ENCODE data around the gene MAPK14. TPM values are rescaled to one million over a fixed set of nuclear protein-coding genes. Genes with fewer than 3 reads are reported as not detected.

MAPK14 gene
- total RNA-seq, 1 experiment from 2014 or later: 56.8 TPM

DNA sequence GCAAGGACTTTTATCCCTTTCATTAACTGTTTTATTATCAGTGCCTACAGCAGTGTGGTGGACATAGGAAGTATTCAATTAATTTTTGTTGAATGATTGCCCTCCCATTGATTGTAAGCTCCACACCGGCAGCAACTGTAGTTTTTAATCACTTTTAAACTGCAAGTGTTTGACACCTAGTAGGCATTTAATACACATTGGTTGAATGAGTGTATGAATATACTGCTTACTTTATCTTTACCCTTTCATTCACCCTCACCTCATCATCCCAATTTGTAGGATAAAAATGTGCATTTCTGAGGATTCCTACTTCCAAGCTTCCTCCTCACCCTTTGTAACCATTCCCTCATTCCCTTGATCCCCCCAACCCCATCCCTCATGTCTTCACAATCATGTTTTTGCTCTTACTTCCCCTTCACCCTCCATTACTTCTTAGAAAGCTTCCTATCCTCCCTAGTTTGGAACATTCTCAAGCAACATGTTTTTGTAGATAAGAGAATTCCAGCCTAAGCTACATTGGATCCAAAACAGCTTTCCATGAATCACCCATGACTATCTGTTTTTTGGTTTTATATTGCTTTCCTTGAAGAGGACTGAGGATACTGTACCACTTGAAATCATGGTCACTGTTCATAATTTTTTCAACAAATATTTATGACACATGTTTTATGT, 2.2 kb upstream of the MAPK14 start:
- H3K4me2 ChIP-seq (ENCODE audit: low read length): no peak overlapping the region
- no peak overlapping the region for H3K4me3 ChIP-seq (ENCODE audit: low read length)

DNA sequence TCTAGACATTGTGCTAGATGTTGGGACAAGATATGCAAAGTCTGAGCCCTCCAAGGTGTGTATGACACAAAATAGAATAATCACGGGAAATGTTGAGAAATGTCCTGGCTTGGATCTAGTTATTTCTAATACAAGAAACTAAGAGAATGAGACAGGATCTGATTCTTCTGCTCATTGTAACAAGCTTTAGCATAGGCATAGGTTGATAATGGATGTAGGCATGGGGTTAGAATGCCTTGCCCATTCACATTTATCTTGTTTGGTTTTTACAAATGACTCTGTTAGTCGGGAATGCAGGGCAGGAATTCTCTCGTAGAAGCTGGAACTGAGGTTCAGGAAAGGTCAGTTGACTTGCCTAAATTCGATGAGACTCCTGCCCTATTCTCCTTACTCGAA, 1.7 kb upstream of the MAPK14 start:
- peak; percentile 26 for DNase-seq
- POLR2A ChIA-PET (ENCODE audit: unreplicated experiment): no interaction called here
- no peaks in the 10 kb centered on the region for H3K9me2 ChIP-seq (replicated peaks; ENCODE audit: low read length)
- BruUV-seq (replicated peaks): no TSS peak
- ATAC-seq: no peak
- no peaks in the 10 kb centered on the region for H3F3A ChIP-seq (ENCODE audit: low read length, unreplicated experiment)
- no peak for TF ChIP-seq EZH2phosphoT487 (IDR thresholded peaks at IDR 0.05; ENCODE audit: borderline replicate concordance, low read length)
- H3K4me2 ChIP-seq (ENCODE audit: low read length): no peak overlapping the region
- no peak overlapping the region for H3K27ac ChIP-seq (ENCODE audit: low read length)
- CTCF ChIA-PET: no interaction called here
- no peaks in the 10 kb centered on the region for H3K9me3 ChIP-seq (ENCODE audit: low read length)
- H3K36me3 ChIP-seq (ENCODE audit: low read depth, low read length): no peaks in the 10 kb centered on the region
- H3K79me2 ChIP-seq (ENCODE audit: low read length): peaks cover 33% of the 10 kb centered on the region
- intact Hi-C loops (cut with micrococcal nuclease): loop anchor here (2.0 kb wide), 1 partner anchor 105 kb away; the partner anchor contains the start of gene SRPK1
- peaks cover 12% of the 10 kb centered on the region; the same call in 1 of the 2 replicates for H3K4me1 ChIP-seq (ENCODE audit: insufficient read depth, low read length)
- H3K9ac ChIP-seq (ENCODE audit: low read length): no peak overlapping the region
- H4K20me1 ChIP-seq (ENCODE audit: low read length): 0 out of 2 replicates have a peak, but pooled peaks cover 10% of the 10 kb centered on the region
- H3K27me3 ChIP-seq (ENCODE audit: low read length): no peaks in the 10 kb centered on the region
- H2AFZ ChIP-seq (ENCODE audit: low read length): no peak overlapping the region; the same call in 1 of the 2 replicates
- H3K4me3 ChIP-seq (ENCODE audit: low read length): no peak overlapping the region

More for the DNA sequence above, 2.2 kb upstream of the MAPK14 start:
- no peak for DNase-seq
- Histone ChIP-seq H3F3A (ENCODE audit: low read length, unreplicated experiment) (no peaks in the 10 kb centered on the region), H3K9ac (ENCODE audit: low read length) (no peak overlapping the region), H3K9me2 (replicated peaks; ENCODE audit: low read length) (no peaks in the 10 kb centered on the region), H3K36me3 (ENCODE audit: low read depth, low read length) (no peaks in the 10 kb centered on the region), H3K4me1 (ENCODE audit: insufficient read depth, low read length) (peaks cover 12% of the 10 kb centered on the region; the same call in 1 of the 2 replicates), H3K27ac (ENCODE audit: low read length) (no peak overlapping the region), H3K27me3 (ENCODE audit: low read length) (no peaks in the 10 kb centered on the region), H4K20me1 (ENCODE audit: low read length) (0 out of 2 replicates have a peak, but pooled peaks cover 10% of the 10 kb centered on the region), H3K9me3 (ENCODE audit: low read length) (no peaks in the 10 kb centered on the region), H3K79me2 (ENCODE audit: low read length) (peaks cover 28% of the 10 kb centered on the region), H2AFZ (ENCODE audit: low read length) (no peak overlapping the region)
- intact Hi-C loops (cut with micrococcal nuclease): no loop called here
- no peak for TF ChIP-seq EZH2phosphoT487 (IDR thresholded peaks at IDR 0.05; ENCODE audit: borderline replicate concordance, low read length)
- TF ChIP-seq CTCF (conservative IDR thresholded peaks at IDR 0.05; ENCODE audit: low read depth, low read length): no peak
- TF ChIP-seq EZH2 (IDR thresholded peaks at IDR 0.05; ENCODE audit: low read length, unreplicated experiment): no peak
- ChIA-PET POLR2A (ENCODE audit: unreplicated experiment) (no interaction called here), CTCF (no interaction called here)
- BruUV-seq (replicated peaks): no TSS peak
- ATAC-seq: no peak

DNA sequence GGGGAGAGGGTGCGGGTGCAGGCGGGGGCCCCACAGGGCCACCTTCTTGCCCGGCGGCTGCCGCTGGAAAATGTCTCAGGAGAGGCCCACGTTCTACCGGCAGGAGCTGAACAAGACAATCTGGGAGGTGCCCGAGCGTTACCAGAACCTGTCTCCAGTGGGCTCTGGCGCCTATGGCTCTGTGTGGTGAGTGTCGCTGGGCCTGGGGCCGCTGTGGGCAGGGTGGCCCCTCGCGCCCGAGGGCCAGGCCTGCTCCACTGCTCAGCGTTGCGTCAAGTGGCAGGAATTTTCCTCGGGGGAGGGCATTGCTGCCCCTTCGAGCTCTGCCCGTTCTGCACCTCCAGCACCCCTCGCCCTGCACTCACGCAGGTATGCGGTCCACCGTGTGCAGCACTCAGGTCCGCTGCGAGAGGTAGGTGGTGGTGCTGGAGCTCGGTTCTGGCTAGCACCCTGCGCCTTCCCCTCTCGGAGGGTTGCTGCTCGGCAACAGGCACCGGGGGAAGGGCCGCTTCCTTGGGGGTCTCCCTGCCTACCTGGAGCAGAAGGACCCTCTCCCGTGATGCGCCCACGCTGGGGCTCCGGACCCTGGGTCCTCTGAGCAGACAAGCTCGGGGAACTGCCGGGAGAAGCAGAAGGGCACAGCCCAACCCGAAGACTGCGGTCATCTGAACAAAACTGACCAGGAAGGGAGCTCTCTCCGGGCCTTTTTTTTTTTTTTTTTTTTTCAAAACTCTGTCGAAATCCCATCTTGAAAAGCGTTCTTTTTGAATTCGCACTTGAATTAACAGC, 674 bp downstream of the MAPK14 start:
- Histone ChIP-seq H3K9me3 (ENCODE audit: low read length) (no peaks in the 10 kb centered on the region), H3K9me2 (replicated peaks; ENCODE audit: low read length) (no peaks in the 10 kb centered on the region), H3K27ac (ENCODE audit: low read length) (peak overlapping the region; percentile 52), H3K36me3 (ENCODE audit: low read depth, low read length) (no peaks in the 10 kb centered on the region), H3K27me3 (ENCODE audit: low read length) (no peaks in the 10 kb centered on the region), H3K4me1 (ENCODE audit: insufficient read depth, low read length) (peaks cover 15% of the 10 kb centered on the region; the same call in 1 of the 2 replicates), H3F3A (ENCODE audit: low read length, unreplicated experiment) (no peaks in the 10 kb centered on the region), H4K20me1 (ENCODE audit: low read length) (peaks cover 16% of the 10 kb centered on the region; the same call in 1 of the 2 replicates), H3K4me2 (ENCODE audit: low read length) (peak overlapping the region; percentile 86), H3K4me3 (ENCODE audit: low read length) (peak overlapping the region; percentile 75), H2AFZ (ENCODE audit: low read length) (peak overlapping the region; percentile 73), H3K9ac (ENCODE audit: low read length) (peak overlapping the region; percentile 93), H3K79me2 (ENCODE audit: low read length) (peaks cover 57% of the 10 kb centered on the region)
- POLR2A ChIA-PET (ENCODE audit: unreplicated experiment): interaction anchor here (0.6 to 1.0 kb wide), 2 partner anchors 93 to 103 kb away, joined by 5 to 11 read pairs; no protein-coding TSS in a partner anchor
- TSS peak; percentile 72 for BruUV-seq (replicated peaks)
- DNase-seq (peak; percentile 26), ATAC-seq (peak; percentile 37)
- intact Hi-C loops (cut with micrococcal nuclease): no loop called here
- TF ChIP-seq EZH2 (IDR thresholded peaks at IDR 0.05; ENCODE audit: low read length, unreplicated experiment): no peak
- TF ChIP-seq CTCF (conservative IDR thresholded peaks at IDR 0.05; ENCODE audit: low read depth, low read length): no peak
- TF ChIP-seq EZH2phosphoT487 (IDR thresholded peaks at IDR 0.05; ENCODE audit: borderline replicate concordance, low read length): no peak
- CTCF ChIA-PET: interaction anchor here (0.6 to 1.6 kb wide), 3 partner anchors 66 to 230 kb away, joined by 3 to 10 read pairs (median 10); no protein-coding TSS in a partner anchor

All from PC-3 (cell line).